Psoas muscle (tissue), 8 donors: ENCODE data around the gene GTF2H4. TPM values are rescaled to one million over a fixed set of nuclear protein-coding genes. Genes with fewer than 3 reads are reported as not detected.

Experiments used
- ATAC-seq, 4 donors: fragments of 200-7000 bp; cut with Tn5 transposase; one replicate each; pipeline ENCODE4 v1.9.1; 2020; ENCODE audit warnings: moderate library complexity in 3 of 4, mild to moderate bottlenecking in 2 of 4
- DNase-seq, 2 donors: peaks; one replicate each; pipeline ENCODE4 v3.0.0-alpha.2; 2020
- H3K27ac ChIP-seq: fragments of 200-600 bp; one replicate; pipeline ENCODE4 v1.8.0; 2022
- H3K27me3 ChIP-seq, 3 donors: fragments of 200-600 bp in 1 of 3; one replicate each; pipeline versions ENCODE4 v1.6.1 to v1.8.0; 2013 to 2022; ENCODE audit warnings: low read length in 2 of 3, mild to moderate bottlenecking in 2 of 3, moderate library complexity in 1 of 3; ENCODE audit not compliant: insufficient read depth in 3 of 3
- H3K36me3 ChIP-seq, 2 donors: fragments of 200-600 bp in 1 of 2; one replicate each; pipeline versions ENCODE4 v1.6.1 to v1.8.0; 2013 to 2022; ENCODE audit warnings: low read depth in 1 of 2, mild to moderate bottlenecking in 1 of 2, moderate library complexity in 1 of 2; ENCODE audit not compliant: insufficient read depth in 1 of 2
- H3K4me1 ChIP-seq: fragments of 200-600 bp; one replicate; pipeline ENCODE4 v1.8.0; 2022
- H3K4me3 ChIP-seq: fragments of 200-600 bp; one replicate; pipeline ENCODE4 v1.8.0; 2022; ENCODE audit warnings: mild to moderate bottlenecking
- H3K9me3 ChIP-seq: fragments of 200-600 bp; one replicate; pipeline ENCODE4 v1.8.0; 2022
- WGBS, 3 donors: extraction: QIAGEN DNeasy Blood & Tissue Kit; methylation state at CpG; one replicate each; pipeline versions ENCODE4 v1.1.6 to v1.1.7; 2013; 5-methylcytosine and 5-hydroxymethylcytosine counted together
- intact Hi-C, 2 donors: fragments of 100-400 bp; cut with DNase I; formaldehyde crosslinking; loops; one replicate each; pipeline versions ENCODE4 v1.11.0 to v1.14.2; 2022
- polyA plus RNA-seq, 3 donors: library from polyadenylated mRNA; stranded (reverse); fragments of 200-250 nt; gene quantifications; one replicate each; pipeline ENCODE4 v1.2.3, GENCODE V29; 2013
- total RNA-seq, 4 donors: library from RNA; stranded (reverse); fragmentation: NEBNext Ultra II Directional in 2 of 4; extraction: Animal tissue kit (Norgen Biotek cat#: 25700) in 2 of 4; gene quantifications; one replicate each; pipeline versions ENCODE4 v1.2.1 to v1.2.4, GENCODE V29; 2021 to 2023
- TF ChIP-seq, protein P1 (sequence below): fragments of 200-600 bp; IDR thresholded peaks from one replicate; pipeline ENCODE4 v1.8.0; 2022; ENCODE audit warnings: antibody characterized with exemption
- donor health status: healthy with polysubstance abuse.
- donor health status: DM: no; HTN: no; CAD: no; lungs with moderate emphysema.
- donor health status: Bipolar disorder and iron deficiency.
- donor health status: healthy.
- donor health status: DM: yes; HTN: yes; CAD: no.
- donor health status: DM: no; HTN: no; CAD: no.
- donor health status: DM: no; HTN: no; CAD: no.
- donor health status: DM: yes; HTN: yes; CAD: no.

GTF2H4 gene
- total and polyA plus RNA-seq, 7 donors = 13.3 to 30.8 (median 18.9) TPM

DNA sequence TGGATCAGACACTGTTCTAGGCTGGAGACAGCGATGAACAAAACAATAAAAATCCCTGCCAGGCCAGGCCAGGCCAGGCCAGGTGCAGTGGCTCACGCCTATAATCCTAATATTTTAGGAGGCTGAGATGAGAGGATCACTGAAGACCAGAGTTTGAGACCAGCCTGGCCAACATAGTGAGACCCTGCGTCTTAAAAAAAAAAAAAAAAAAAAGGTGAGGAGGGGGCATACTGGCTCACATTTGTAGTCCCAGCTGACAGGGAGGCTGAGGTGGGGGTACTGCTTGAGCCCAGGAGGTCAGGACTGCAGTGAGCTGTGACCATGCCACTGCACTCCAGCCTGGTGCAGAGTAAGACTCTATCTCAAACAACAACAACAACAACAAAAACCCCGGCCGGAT, 37.3 kb downstream of the GTF2H4 start:
- TF ChIP-seq, protein P1, sequence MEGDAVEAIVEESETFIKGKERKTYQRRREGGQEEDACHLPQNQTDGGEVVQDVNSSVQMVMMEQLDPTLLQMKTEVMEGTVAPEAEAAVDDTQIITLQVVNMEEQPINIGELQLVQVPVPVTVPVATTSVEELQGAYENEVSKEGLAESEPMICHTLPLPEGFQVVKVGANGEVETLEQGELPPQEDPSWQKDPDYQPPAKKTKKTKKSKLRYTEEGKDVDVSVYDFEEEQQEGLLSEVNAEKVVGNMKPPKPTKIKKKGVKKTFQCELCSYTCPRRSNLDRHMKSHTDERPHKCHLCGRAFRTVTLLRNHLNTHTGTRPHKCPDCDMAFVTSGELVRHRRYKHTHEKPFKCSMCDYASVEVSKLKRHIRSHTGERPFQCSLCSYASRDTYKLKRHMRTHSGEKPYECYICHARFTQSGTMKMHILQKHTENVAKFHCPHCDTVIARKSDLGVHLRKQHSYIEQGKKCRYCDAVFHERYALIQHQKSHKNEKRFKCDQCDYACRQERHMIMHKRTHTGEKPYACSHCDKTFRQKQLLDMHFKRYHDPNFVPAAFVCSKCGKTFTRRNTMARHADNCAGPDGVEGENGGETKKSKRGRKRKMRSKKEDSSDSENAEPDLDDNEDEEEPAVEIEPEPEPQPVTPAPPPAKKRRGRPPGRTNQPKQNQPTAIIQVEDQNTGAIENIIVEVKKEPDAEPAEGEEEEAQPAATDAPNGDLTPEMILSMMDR = no peak
- no peak for DNase-seq

DNA sequence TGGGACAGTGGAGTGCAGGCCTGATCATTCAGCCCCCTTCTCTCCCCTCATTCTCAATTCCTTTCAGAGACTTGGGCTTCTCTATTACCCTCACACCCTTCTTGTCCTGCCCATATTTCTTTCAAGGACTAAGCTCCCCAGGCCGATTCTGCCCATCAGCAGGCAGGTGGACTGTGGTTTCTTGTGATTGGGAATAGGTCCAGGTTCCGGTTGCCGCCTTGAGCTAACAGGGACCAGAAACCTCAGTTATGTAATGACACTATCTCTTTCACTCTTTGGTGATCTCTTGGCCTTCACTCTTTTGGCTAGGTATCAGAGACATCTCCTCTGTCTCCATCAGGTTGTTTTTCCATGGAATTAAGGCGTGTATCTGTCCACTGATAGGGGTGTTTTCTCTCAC, 39.2 kb downstream of the GTF2H4 start:
- H3K4me1 ChIP-seq = no peaks in the 10 kb centered on the region
- intact Hi-C loops = no loop called here
- H3K36me3 ChIP-seq = no peaks in the 10 kb centered on the region
- DNase-seq (no peak), ATAC-seq (no peak)
- H3K4me3 ChIP-seq = no peak overlapping the region
- H3K9me3 ChIP-seq = no peaks in the 10 kb centered on the region
- peaks cover 0 to 24% (median 0%) of the 10 kb centered on the region in 3 donors for H3K27me3 ChIP-seq
- TF ChIP-seq, protein P1 = no peak
- H3K27ac ChIP-seq = no peak overlapping the region
- WGBS, 3 donors = 71 to 89% (median 73%) methylated on average over 4 of the region's 4 CpGs

More for the DNA sequence above, 37.3 kb downstream of the GTF2H4 start:
- no peaks in the 10 kb centered on the region for H3K9me3 ChIP-seq
- H3K27me3 ChIP-seq = peaks cover 0 to 24% (median 3%) of the 10 kb centered on the region in 3 donors
- no peak overlapping the region for H3K4me3 ChIP-seq
- ATAC-seq = no peak
- H3K4me1 ChIP-seq = no peaks in the 10 kb centered on the region
- intact Hi-C loops = no loop called here
- H3K36me3 ChIP-seq = no peaks in the 10 kb centered on the region
- WGBS, 3 donors = 82 to 87% (median 84%) methylated on average over 5 of the region's 5 CpGs
- H3K27ac ChIP-seq = no peak overlapping the region

DNA sequence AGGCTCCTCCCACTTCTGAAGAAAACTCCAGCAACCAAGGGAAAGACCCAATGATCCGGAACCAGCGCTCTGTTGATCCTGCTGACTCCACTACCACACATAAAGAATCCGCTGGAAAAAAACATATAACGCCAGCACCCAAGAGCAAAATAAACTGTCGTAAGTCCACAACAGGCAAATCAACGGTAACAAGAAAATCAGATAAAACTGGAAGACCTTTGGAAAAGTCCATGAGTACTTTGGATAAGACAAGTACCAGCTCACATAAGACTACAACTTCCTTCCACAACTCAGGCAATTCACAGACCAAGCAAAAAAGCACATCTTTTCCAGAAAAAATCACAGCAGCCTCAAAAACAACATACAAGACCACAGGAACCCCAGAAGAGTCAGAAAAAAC, 40.8 kb downstream of the GTF2H4 start:
- DNase-seq (no peak), ATAC-seq (no peak)
- Histone ChIP-seq H3K27me3 (peaks cover 0 to 24% (median 0%) of the 10 kb centered on the region in 3 donors), H3K36me3 (no peaks in the 10 kb centered on the region), H3K27ac (no peak overlapping the region), H3K9me3 (no peaks in the 10 kb centered on the region), H3K4me1 (no peaks in the 10 kb centered on the region), H3K4me3 (no peak overlapping the region)
- TF ChIP-seq, protein P1 = no peak
- intact Hi-C loops = no loop called here
- 94 to 96% (median 95%) methylated on average over 6 of the region's 6 CpGs for WGBS, 3 donors

DNA sequence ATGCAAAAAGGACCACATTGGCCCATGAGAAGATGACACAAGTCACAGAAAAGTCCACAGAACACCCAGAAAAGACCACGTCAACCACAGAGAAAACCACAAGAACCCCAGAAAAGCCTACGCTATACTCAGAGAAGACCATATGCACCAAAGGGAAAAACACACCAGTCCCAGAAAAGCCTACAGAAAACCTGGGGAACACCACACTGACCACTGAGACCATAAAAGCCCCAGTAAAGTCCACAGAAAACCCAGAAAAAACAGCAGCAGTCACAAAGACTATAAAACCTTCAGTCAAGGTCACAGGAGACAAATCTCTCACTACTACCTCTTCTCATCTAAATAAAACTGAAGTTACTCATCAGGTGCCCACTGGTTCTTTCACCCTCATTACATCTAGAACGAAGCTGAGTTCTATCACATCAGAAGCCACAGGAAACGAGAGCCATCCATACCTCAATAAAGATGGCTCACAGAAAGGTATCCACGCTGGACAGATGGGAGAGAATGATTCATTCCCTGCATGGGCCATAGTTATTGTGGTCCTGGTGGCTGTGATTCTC, 44.0 kb downstream of the GTF2H4 start:
- H3K27ac ChIP-seq = no peak overlapping the region
- ATAC-seq (no peak), DNase-seq (no peak)
- intact Hi-C loops = no loop called here
- 75 to 84% (median 83%) methylated on average over 5 of the region's 5 CpGs for WGBS, 3 donors
- no peaks in the 10 kb centered on the region for H3K36me3 ChIP-seq
- H3K27me3 ChIP-seq = peaks cover 0 to 34% (median 2%) of the 10 kb centered on the region in 3 donors
- TF ChIP-seq, protein P1 = no peak
- no peaks in the 10 kb centered on the region for H3K9me3 ChIP-seq
- H3K4me1 ChIP-seq = peaks cover 8% of the 10 kb centered on the region
- no peak overlapping the region for H3K4me3 ChIP-seq
